Mucosa of stomach (tissue), 1 donor: ENCODE measurements around the gene WWP2.

Experiments used
- H3K27me3 ChIP-seq: one replicate; pipeline ENCODE4 v1.7.0; 2013; ENCODE audit warnings: mild to moderate bottlenecking, low read length; ENCODE audit not compliant: control insufficient read depth, insufficient read depth
- H3K36me3 ChIP-seq: one replicate; pipeline ENCODE4 v1.7.0; 2013; ENCODE audit warnings: low read length; ENCODE audit not compliant: control insufficient read depth, insufficient read depth
- H3K4me1 ChIP-seq: one replicate; pipeline ENCODE4 v1.7.0; 2013; ENCODE audit warnings: mild to moderate bottlenecking, low read length; ENCODE audit not compliant: control insufficient read depth, insufficient read depth
- H3K4me3 ChIP-seq: one replicate; pipeline ENCODE4 v1.7.0; 2013; ENCODE audit warnings: low read length
- H3K9ac ChIP-seq: one replicate; pipeline ENCODE4 v1.7.0; 2013; ENCODE audit warnings: mild to moderate bottlenecking, low read length, moderate library complexity
- H3K9me3 ChIP-seq: one replicate; pipeline ENCODE4 v1.7.0; 2013; ENCODE audit warnings: mild to moderate bottlenecking, low read length, moderate library complexity; ENCODE audit not compliant: control insufficient read depth
- donor health status: Pancreatic carcinoma.

WWP2 gene

GRCh38 chr16:69921127-69921526 is 159.0 kb downstream of the WWP2 start:
- Histone ChIP-seq H3K36me3 (no peaks in the 10 kb centered on the region), H3K9ac (no peak overlapping the region), H3K27me3 (no peaks in the 10 kb centered on the region), H3K9me3 (no peaks in the 10 kb centered on the region), H3K4me3 (no peak overlapping the region), H3K4me1 (peaks cover 13% of the 10 kb centered on the region)

GRCh38 chr16:69922200-69922599 is 160.1 kb downstream of the WWP2 start:
- Histone ChIP-seq H3K4me3 (no peak overlapping the region), H3K27me3 (no peaks in the 10 kb centered on the region), H3K4me1 (peaks cover 13% of the 10 kb centered on the region), H3K36me3 (no peaks in the 10 kb centered on the region), H3K9ac (no peak overlapping the region), H3K9me3 (no peaks in the 10 kb centered on the region)

DNA sequence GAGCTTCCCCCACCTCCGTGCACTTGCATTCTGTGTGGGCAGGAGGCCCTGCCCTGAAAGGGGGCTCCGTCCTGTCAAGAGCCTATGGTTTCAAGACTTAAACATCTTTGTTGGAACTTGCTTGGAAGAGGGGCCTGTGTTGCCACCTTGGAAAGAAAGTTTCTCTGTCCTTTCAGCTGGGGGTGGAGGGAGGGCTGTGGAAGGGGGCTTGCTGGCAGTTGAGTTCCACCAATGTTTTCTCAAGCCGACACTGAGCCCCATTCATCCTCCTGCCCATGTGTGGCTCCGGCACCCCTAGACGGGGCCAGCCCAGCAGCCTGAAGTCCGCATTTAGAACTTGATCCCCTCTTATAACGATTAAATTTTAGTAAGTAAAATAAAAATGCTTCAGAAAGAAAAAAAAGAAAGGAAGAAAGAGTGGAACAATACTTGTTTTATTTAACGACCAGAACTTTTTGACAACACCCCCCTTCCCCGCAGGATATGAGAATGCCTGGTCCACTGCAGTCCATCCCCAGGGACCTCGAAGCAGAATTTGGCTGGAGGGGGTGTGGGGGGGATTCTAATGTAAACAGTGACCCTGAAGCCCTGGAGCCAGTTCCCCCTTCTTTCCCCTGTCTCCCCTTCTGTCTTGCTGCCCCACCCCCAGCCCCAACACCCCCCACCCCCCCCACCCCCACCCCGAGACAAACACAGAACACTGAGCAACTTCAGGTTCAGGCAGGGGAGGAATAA is 162.1 kb downstream of the WWP2 start:
- no peak overlapping the region for H3K4me3 ChIP-seq
- peaks cover 13% of the 10 kb centered on the region for H3K4me1 ChIP-seq
- peaks cover 1% of the 10 kb centered on the region for H3K36me3 ChIP-seq
- no peaks in the 10 kb centered on the region for H3K27me3 ChIP-seq
- no peaks in the 10 kb centered on the region for H3K9me3 ChIP-seq
- H3K9ac ChIP-seq: no peak overlapping the region

DNA sequence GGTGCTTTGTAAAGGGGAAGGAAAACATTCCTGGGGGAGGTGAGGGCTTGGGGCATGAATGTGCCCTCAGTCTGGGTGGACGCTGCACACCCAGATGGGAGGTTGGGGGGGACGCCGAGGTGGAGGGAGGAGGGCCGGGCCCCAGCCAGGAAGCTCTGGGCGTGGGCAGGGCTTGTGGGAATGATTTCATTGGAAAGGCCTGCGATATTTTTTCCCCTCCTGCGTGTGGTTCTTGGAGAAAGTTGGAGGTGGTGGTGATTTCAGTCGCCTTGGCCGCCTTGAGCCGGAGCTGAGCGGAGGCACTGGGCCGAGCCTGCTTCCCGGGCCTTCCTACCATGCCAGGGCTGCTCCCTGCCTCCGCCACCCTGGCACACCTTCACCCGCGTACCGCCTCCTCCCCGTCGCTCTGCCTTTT is 162.7 kb downstream of the WWP2 start:
- no peaks in the 10 kb centered on the region for H3K27me3 ChIP-seq
- peaks cover 13% of the 10 kb centered on the region for H3K4me1 ChIP-seq
- H3K4me3 ChIP-seq: no peak overlapping the region
- H3K9ac ChIP-seq: peak overlapping the region; percentile 49
- no peaks in the 10 kb centered on the region for H3K9me3 ChIP-seq
- H3K36me3 ChIP-seq: peaks cover 7% of the 10 kb centered on the region

DNA sequence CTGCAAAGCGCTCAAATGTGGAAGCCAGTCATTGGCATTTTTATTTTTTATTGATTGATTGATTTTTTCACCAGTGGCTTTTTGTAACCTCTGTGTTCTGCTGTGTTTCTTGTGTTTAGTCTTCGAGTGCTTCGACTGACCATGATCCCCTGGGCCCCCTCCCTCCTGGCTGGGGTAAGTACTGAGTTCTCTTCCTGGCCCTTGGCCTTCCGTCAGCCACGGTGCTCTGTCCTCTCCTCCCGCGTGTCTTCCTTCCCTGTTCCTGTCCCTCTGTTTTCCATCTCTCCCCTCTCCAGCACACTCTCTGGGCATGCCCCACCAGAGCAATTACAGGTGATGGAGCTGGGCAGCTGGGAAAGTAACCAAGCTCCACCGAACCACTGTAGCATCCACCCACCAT is 163.2 kb downstream of the WWP2 start:
- Histone ChIP-seq H3K9me3 (no peaks in the 10 kb centered on the region), H3K4me3 (no peak overlapping the region), H3K4me1 (peaks cover 13% of the 10 kb centered on the region), H3K9ac (peak overlapping the region; percentile 49), H3K36me3 (peaks cover 7% of the 10 kb centered on the region), H3K27me3 (no peaks in the 10 kb centered on the region)

DNA sequence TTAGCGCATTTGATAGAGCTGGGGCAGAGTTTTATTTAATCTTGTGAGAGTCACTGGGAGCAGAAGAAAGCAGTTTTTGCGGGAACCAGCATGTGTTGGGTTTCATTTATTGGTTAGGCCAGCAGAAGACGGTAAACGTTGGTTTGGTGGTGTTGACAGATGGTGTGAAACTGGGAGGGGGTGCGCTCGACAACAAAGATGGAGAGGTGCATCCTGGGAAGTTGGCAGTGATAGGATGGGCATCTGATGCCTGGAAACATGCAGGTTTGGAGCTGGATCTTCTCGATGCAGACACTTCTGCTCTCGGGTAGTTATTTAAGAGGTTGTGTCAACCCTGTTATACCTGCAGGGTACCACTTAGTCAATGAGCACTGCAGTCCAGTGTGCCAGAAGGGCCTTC is 164.1 kb downstream of the WWP2 start:
- no peaks in the 10 kb centered on the region for H3K9me3 ChIP-seq
- peaks cover 15% of the 10 kb centered on the region for H3K36me3 ChIP-seq
- H3K4me1 ChIP-seq: peaks cover 13% of the 10 kb centered on the region
- no peak overlapping the region for H3K4me3 ChIP-seq
- H3K9ac ChIP-seq: no peak overlapping the region
- no peaks in the 10 kb centered on the region for H3K27me3 ChIP-seq

- Histone ChIP-seq H3K9me3 (no peaks in the 10 kb centered on the region), H3K27me3 (no peaks in the 10 kb centered on the region), H3K4me3 (no peak overlapping the region), H3K9ac (no peak overlapping the region), H3K4me1 (peaks cover 13% of the 10 kb centered on the region), H3K36me3 (peaks cover 20% of the 10 kb centered on the region)
Observed at GRCh38 chr16:69927056-69927757, 165.1 kb downstream of the WWP2 start.

DNA sequence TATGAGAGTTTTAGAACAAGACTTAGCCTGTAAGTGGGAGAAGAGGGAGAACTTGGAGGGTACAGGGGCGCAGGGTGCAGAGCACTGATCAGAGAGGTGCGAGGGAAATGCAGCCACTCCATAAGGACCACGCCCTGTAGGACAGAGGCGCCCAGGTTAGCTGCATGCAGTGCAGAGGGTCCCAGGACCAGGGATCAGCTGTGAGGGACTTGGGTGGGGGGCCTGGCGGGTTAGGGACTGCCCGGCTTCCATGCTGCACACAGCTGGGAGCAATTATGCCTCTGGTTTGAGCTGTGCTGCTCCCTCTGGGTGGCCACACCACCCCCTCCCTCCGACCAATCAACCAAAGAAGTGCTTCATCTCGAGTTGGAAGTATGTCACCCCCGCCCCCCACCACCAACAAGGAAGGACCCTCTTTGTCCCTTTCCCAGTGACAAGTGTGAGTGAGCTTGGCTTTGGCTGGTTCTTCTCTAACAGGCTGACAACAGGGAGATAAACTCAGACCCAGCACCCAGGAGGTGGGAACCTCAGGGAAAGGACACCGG is 166.8 kb downstream of the WWP2 start:
- H3K4me1 ChIP-seq: peaks cover 13% of the 10 kb centered on the region
- no peaks in the 10 kb centered on the region for H3K27me3 ChIP-seq
- H3K4me3 ChIP-seq: no peak overlapping the region
- no peak overlapping the region for H3K9ac ChIP-seq
- peaks cover 34% of the 10 kb centered on the region for H3K36me3 ChIP-seq
- no peaks in the 10 kb centered on the region for H3K9me3 ChIP-seq

GRCh38 chr16:69929480-69929879 is 167.3 kb downstream of the WWP2 start:
- H3K4me3 ChIP-seq: no peak overlapping the region
- no peaks in the 10 kb centered on the region for H3K27me3 ChIP-seq
- no peak overlapping the region for H3K9ac ChIP-seq
- H3K4me1 ChIP-seq: peaks cover 13% of the 10 kb centered on the region
- peaks cover 36% of the 10 kb centered on the region for H3K36me3 ChIP-seq
- H3K9me3 ChIP-seq: no peaks in the 10 kb centered on the region

- no peak overlapping the region for H3K9ac ChIP-seq
- no peak overlapping the region for H3K4me3 ChIP-seq
- no peaks in the 10 kb centered on the region for H3K9me3 ChIP-seq
- H3K27me3 ChIP-seq: no peaks in the 10 kb centered on the region
- H3K4me1 ChIP-seq: peaks cover 7% of the 10 kb centered on the region
- H3K36me3 ChIP-seq: peaks cover 36% of the 10 kb centered on the region
Observed at GRCh38 chr16:69930117-69930776, 168.1 kb downstream of the WWP2 start.

- Histone ChIP-seq H3K4me3 (no peak overlapping the region), H3K36me3 (peaks cover 42% of the 10 kb centered on the region), H3K4me1 (no peaks in the 10 kb centered on the region), H3K27me3 (no peaks in the 10 kb centered on the region), H3K9ac (no peak overlapping the region), H3K9me3 (no peaks in the 10 kb centered on the region)
Observed at GRCh38 chr16:69931631-69932030, 169.5 kb downstream of the WWP2 start.

- H3K27me3 ChIP-seq: no peaks in the 10 kb centered on the region
- no peaks in the 10 kb centered on the region for H3K9me3 ChIP-seq
- H3K4me3 ChIP-seq: no peak overlapping the region
- H3K36me3 ChIP-seq: peaks cover 48% of the 10 kb centered on the region
- no peaks in the 10 kb centered on the region for H3K4me1 ChIP-seq
- H3K9ac ChIP-seq: no peak overlapping the region
Observed at GRCh38 chr16:69932228-69932627, 170.1 kb downstream of the WWP2 start.
